GM23338 (cell line): ENCODE results near the gene SIGLEC7. TPM values are rescaled to one million over a fixed set of nuclear protein-coding genes. Genes with fewer than 3 reads are reported as not detected.

ENCODE experiments used
- ATAC-seq: fragments of 200-7000 bp; cut with Tn5 transposase; 3 replicates; pipeline ENCODE4 v1.9.1; 2020
- DNase-seq: peaks from one replicate; pipeline ENCODE4 v3.0.0-alpha.2; 2015; ENCODE audit warnings: low spot score
- H2AFZ ChIP-seq: fragments of 200-600 bp; sonication (generic); 2 replicates; pipeline ENCODE4 v1.8.0; 2016; ENCODE audit warnings: antibody characterized with exemption, mild to moderate bottlenecking, moderate library complexity
- H3F3A ChIP-seq: fragments of 200-600 bp; sonication (generic); replicated peaks from 2 replicates; pipeline ENCODE4 v1.8.0; 2017; ENCODE audit warnings: antibody characterized with exemption, mixed run types, low read depth
- H3K27ac ChIP-seq: fragments of 200-600 bp; sonication (generic); 2 replicates; pipeline ENCODE4 v1.6.1; 2016; ENCODE audit warnings: low read depth
- H3K27me3 ChIP-seq: fragments of 200-600 bp; sonication (generic); 2 replicates; pipeline ENCODE4 v1.8.0; 2016; ENCODE audit warnings: mild to moderate bottlenecking, mixed run types, moderate library complexity; ENCODE audit not compliant: insufficient read depth
- H3K36me3 ChIP-seq: fragments of 200-600 bp; sonication (generic); 2 replicates; pipeline ENCODE4 v1.8.0; 2016; ENCODE audit warnings: mild to moderate bottlenecking; ENCODE audit not compliant: insufficient read depth
- H3K4me1 ChIP-seq: fragments of 200-600 bp; sonication (generic); 2 replicates; pipeline ENCODE4 v1.8.0; 2016; ENCODE audit warnings: mild to moderate bottlenecking, moderate library complexity; ENCODE audit not compliant: insufficient read depth
- H3K4me2 ChIP-seq: fragments of 200-600 bp; sonication (generic); 2 replicates; pipeline ENCODE4 v1.7.1; 2017; ENCODE audit warnings: mixed run types
- H3K4me3 ChIP-seq: fragments of 200-600 bp; sonication (generic); 2 replicates; pipeline ENCODE4 v1.6.1; 2016; ENCODE audit warnings: mixed run types
- H3K79me2 ChIP-seq: fragments of 200-600 bp; sonication (generic); replicated peaks from 2 replicates; pipeline ENCODE4 v1.8.0; 2017; ENCODE audit warnings: mild to moderate bottlenecking; ENCODE audit not compliant: insufficient read depth
- H3K9me2 ChIP-seq: fragments of 200-600 bp; sonication (generic); 2 replicates; pipeline ENCODE4 v1.8.0; 2017; ENCODE audit not compliant: insufficient read depth
- H4K20me1 ChIP-seq: fragments of 200-600 bp; sonication (generic); replicated peaks from 2 replicates; pipeline ENCODE4 v1.8.0; 2017; ENCODE audit warnings: mild to moderate bottlenecking; ENCODE audit not compliant: insufficient read depth
- H3K27ac Mint-ChIP-seq: 2 replicates; pipeline ENCODE4 v1.8.0; 2020; ENCODE audit warnings: inconsistent platforms, mild to moderate bottlenecking, moderate library complexity, mixed read lengths
- H3K27me3 Mint-ChIP-seq: 3 replicates; pipeline ENCODE4 v1.8.0; 2022; ENCODE audit warnings: low read depth, mild to moderate bottlenecking, moderate library complexity, mixed read lengths, inconsistent platforms; ENCODE audit not compliant: insufficient read depth, poor library complexity
- H3K36me3 Mint-ChIP-seq: 3 replicates; pipeline ENCODE4 v1.8.0; 2021; ENCODE audit warnings: low read depth, mild to moderate bottlenecking, inconsistent platforms, moderate library complexity, mixed read lengths
- H3K4me1 Mint-ChIP-seq: 3 replicates; pipeline ENCODE4 v1.8.0; 2020; ENCODE audit warnings: mild to moderate bottlenecking, inconsistent platforms, mixed read lengths
- H3K4me3 Mint-ChIP-seq: 3 replicates; pipeline ENCODE4 v1.8.0; 2021; ENCODE audit warnings: moderate library complexity, mild to moderate bottlenecking, inconsistent platforms, mixed read lengths
- H3K9me3 Mint-ChIP-seq: 3 replicates; pipeline ENCODE4 v1.8.0; 2020; ENCODE audit warnings: moderate library complexity, mild to moderate bottlenecking, inconsistent platforms, mixed read lengths
- CREB1 ChIP-seq: fragments of 250-450 bp; sonication (Bioruptor Pico); IDR thresholded peaks from 2 replicates; pipeline ENCODE4 v1.5.0; 2020; ENCODE audit warnings: low read depth, mild to moderate bottlenecking, moderate library complexity
- CTCF ChIP-seq, 2 experiments: fragments of 200-600 bp in 1 of 2; sonication (generic) in 1 of 2; conservative IDR thresholded peaks; 2 replicates each; pipeline versions ENCODE4 v1.5.1 to v1.6.1; 2016 to 2017; ENCODE audit warnings: antibody characterized with exemption in 2 of 2, low read depth in 2 of 2, mild to moderate bottlenecking in 2 of 2, moderate library complexity in 1 of 2
- ETS1 ChIP-seq: IDR thresholded peaks from 2 replicates; pipeline ENCODE4 v1.6.1; 2016; ENCODE audit warnings: antibody characterized with exemption
- EZH2 ChIP-seq: fragments of 200-600 bp; sonication (generic); IDR thresholded peaks from one replicate; pipeline ENCODE4 v1.8.0; 2017; ENCODE audit warnings: antibody characterized with exemption, mild to moderate bottlenecking, low read depth; ENCODE audit not compliant: unreplicated experiment
- EZH2phosphoT487 ChIP-seq: fragments of 200-600 bp; sonication (generic); IDR thresholded peaks from one replicate; pipeline ENCODE4 v1.8.1; 2018; ENCODE audit warnings: antibody characterized with exemption; ENCODE audit not compliant: unreplicated experiment
- NANOG ChIP-seq: IDR thresholded peaks from 2 replicates; pipeline ENCODE4 v1.6.1; 2016; ENCODE audit warnings: antibody characterized with exemption, borderline replicate concordance
- REST ChIP-seq: IDR thresholded peaks from one replicate; pipeline ENCODE4 v1.6.1; 2018; ENCODE audit warnings: antibody characterized with exemption; ENCODE audit not compliant: unreplicated experiment
- STAT1 ChIP-seq: IDR thresholded peaks from one replicate; pipeline ENCODE4 v1.6.1; 2016; ENCODE audit warnings: antibody characterized with exemption; ENCODE audit not compliant: unreplicated experiment
- ZNF114 ChIP-seq: fragments of 250-450 bp; sonication (Bioruptor Pico); IDR thresholded peaks from 2 replicates; pipeline ENCODE4 v1.5.0; 2020; ENCODE audit warnings: mild to moderate bottlenecking, moderate library complexity
- ZNF331 ChIP-seq: fragments of 250-450 bp; sonication (Bioruptor Pico); IDR thresholded peaks from 2 replicates; pipeline ENCODE4 v1.5.0; 2020; ENCODE audit warnings: low read depth, mild to moderate bottlenecking, moderate library complexity
- ZNF462 ChIP-seq: fragments of 250-450 bp; sonication (Bioruptor Pico); IDR thresholded peaks from 2 replicates; pipeline ENCODE4 v1.5.0; 2020; ENCODE audit warnings: mild to moderate bottlenecking, moderate library complexity
- polyA plus RNA-seq: library from polyadenylated mRNA; unstranded; fragments of >200 nt; fragmentation: Nextera tagmentation; extraction: Ambion mirVana; gene quantifications from 2 replicates; pipeline ENCODE4 v1.2.1, GENCODE V29; 2016
- total RNA-seq: library from RNA; depleted of rRNA; stranded (reverse); fragments of >200 nt; shearing (Covaris generic); gene quantifications from 2 replicates; pipeline ENCODE4 v1.2.3, GENCODE V29; 2014

Gene SIGLEC7
- total and polyA plus RNA-seq, 2 experiments from 2014 or later = not detected

- DNase-seq (no peak), ATAC-seq (no peak)
- Histone ChIP-seq H2AFZ (no peak overlapping the region), H3K4me2 (no peak overlapping the region), H3K27ac (no peak overlapping the region), H3K4me3 (no peak overlapping the region), H3K79me2 (no peaks in the 10 kb centered on the region), H3K36me3 (no peaks in the 10 kb centered on the region), H3K4me1 (peaks cover 5% of the 10 kb centered on the region; the same call in 1 of the 2 replicates), H3F3A (peaks cover 5% of the 10 kb centered on the region; the same call in 1 of the 2 replicates), H4K20me1 (no peaks in the 10 kb centered on the region), H3K9me2 (no peaks in the 10 kb centered on the region), H3K27me3 (no peaks in the 10 kb centered on the region; the same call in 1 of the 2 replicates)
- Mint-ChIP-seq H3K4me1 (peaks cover 24% of the 10 kb centered on the region), H3K9me3 (no peaks in the 10 kb centered on the region), H3K36me3 (no peaks in the 10 kb centered on the region; the same call in 2 of the 3 replicates), H3K4me3 (no peak overlapping the region; the same call in 2 of the 3 replicates), H3K27me3 (peaks cover 16% of the 10 kb centered on the region), H3K27ac (no peak overlapping the region)
- TF ChIP-seq STAT1 (no peak), NANOG (no peak), ZNF331 (CRISPR knock-in tag) (no peak), ETS1 (no peak), REST (no peak), EZH2 (no peak), CTCF (conservative IDR thresholded peaks at IDR 0.05; ENCODE audit: low read depth in 2 of 2) (no peak), EZH2phosphoT487 (no peak), ZNF462 (CRISPR knock-in tag) (no peak), ZNF114 (CRISPR knock-in tag) (no peak), CREB1 (CRISPR knock-in tag) (no peak)
These were observed 49.0 kb upstream of the SIGLEC7 start for GRCh38 chr19:51093101-51093500.
